ENCODE data around the gene PRR12. TPM values are rescaled to one million over a fixed set of nuclear protein-coding genes. Genes with fewer than 3 reads are reported as not detected.

Gene PRR12
- total RNA-seq, 1 donor from 2014 or later: 42.1 TPM

- TF ChIP-seq CTCF (IDR thresholded peaks at IDR 0.05): peak; percentile 52
- intact Hi-C loops (cut with micrococcal nuclease): loop anchor here (1.0 to 2.0 kb wide), 6 partner anchors 24 to 320 kb away; partner anchors contain the start of gene FLT3LG
- POLR2A ChIA-PET: interaction anchor here (0.7 to 1.5 kb wide), 5 partner anchors 18 to 42 kb away, joined by 4 to 8 read pairs (median 4); no protein-coding TSS in a partner anchor
- Mint-ChIP-seq H3K36me3 (ENCODE audit: low read depth) (no peaks in the 10 kb centered on the region), H3K27ac (no peak overlapping the region), H3K27me3 (no peaks in the 10 kb centered on the region), H3K4me3 (peak overlapping the region; percentile 47), H3K4me1 (peaks cover 8% of the 10 kb centered on the region), H3K9me3 (no peaks in the 10 kb centered on the region)
- ATAC-seq (ENCODE audit: low read depth) (peak; percentile 76), DNase-seq (no peak)
- CTCF ChIA-PET: interaction anchor here (0.6 to 2.6 kb wide), 29 partner anchors 8 to 581 kb away, joined by 3 to 20 read pairs (median 5); partner anchors contain the start of genes FCGRT, PRMT1, RCN3 and SCAF1
These were observed 44.0 kb upstream of the PRR12 start for GRCh38 chr19:49546825-49547565.

GRCh38 chr19:49549045-49549444, 41.9 kb upstream of the PRR12 start:
- DNase-seq (no peak), ATAC-seq (ENCODE audit: low read depth) (no peak)
- Mint-ChIP-seq H3K9me3 (no peaks in the 10 kb centered on the region), H3K4me1 (peaks cover 18% of the 10 kb centered on the region), H3K36me3 (ENCODE audit: low read depth) (peaks cover 8% of the 10 kb centered on the region), H3K27ac (no peak overlapping the region), H3K27me3 (no peaks in the 10 kb centered on the region), H3K4me3 (no peak overlapping the region)
- intact Hi-C loops (cut with micrococcal nuclease): no loop called here
- CTCF ChIA-PET: interaction anchor here (0.8 to 1.5 kb wide), 3 partner anchors 15 to 132 kb away, joined by 3 to 4 read pairs (median 3); no protein-coding TSS in a partner anchor
- POLR2A ChIA-PET: no interaction called here
- no peak for TF ChIP-seq CTCF (IDR thresholded peaks at IDR 0.05)

GRCh38 chr19:49551531-49551930, 39.5 kb upstream of the PRR12 start:
- Mint-ChIP-seq H3K9me3 (no peaks in the 10 kb centered on the region), H3K4me1 (peaks cover 19% of the 10 kb centered on the region), H3K36me3 (ENCODE audit: low read depth) (peaks cover 26% of the 10 kb centered on the region), H3K27me3 (no peaks in the 10 kb centered on the region), H3K4me3 (no peak overlapping the region), H3K27ac (no peak overlapping the region)
- ATAC-seq (ENCODE audit: low read depth) (no peak), DNase-seq (no peak)
- POLR2A ChIA-PET: interaction anchor here (0.7 to 1.1 kb wide), 2 partner anchors 46 to 64 kb away, joined by 3 read pairs; partner anchors contain the start of gene RPL13A
- TF ChIP-seq CTCF (IDR thresholded peaks at IDR 0.05): no peak
- CTCF ChIA-PET: interaction anchor here (1.2 to 2.0 kb wide), 2 partner anchors 19 to 48 kb away, joined by 3 to 8 read pairs; no protein-coding TSS in a partner anchor
- intact Hi-C loops (cut with micrococcal nuclease): no loop called here

GRCh38 chr19:49552749-49553148, 38.2 kb upstream of the PRR12 start:
- H3K4me1 Mint-ChIP-seq: peaks cover 14% of the 10 kb centered on the region
- CTCF ChIA-PET: interaction anchor here (1.2 to 1.3 kb wide), 2 partner anchors 17 to 49 kb away, joined by 3 to 5 read pairs; no protein-coding TSS in a partner anchor
- peaks cover 34% of the 10 kb centered on the region for H3K36me3 Mint-ChIP-seq (ENCODE audit: low read depth)
- intact Hi-C loops (cut with micrococcal nuclease): no loop called here
- ATAC-seq (ENCODE audit: low read depth) (no peak), DNase-seq (no peak)
- TF ChIP-seq CTCF (IDR thresholded peaks at IDR 0.05): no peak
- no peaks in the 10 kb centered on the region for H3K9me3 Mint-ChIP-seq
- POLR2A ChIA-PET: interaction anchor here (1.1 kb wide), 1 partner anchor 10 kb away, joined by 6 read pairs; no protein-coding TSS in a partner anchor
- H3K27me3 Mint-ChIP-seq: no peaks in the 10 kb centered on the region
- H3K27ac Mint-ChIP-seq: peak overlapping the region; percentile 63
- no peak overlapping the region for H3K4me3 Mint-ChIP-seq

Measured in activated B cell treated with CpG ODN at 0.5 μM for 24 hours (primary cell).